HG03280 (cell line): ENCODE measurements around the gene MMP25.
"Not testable (repeated sequence)": the region's sequence is repeated elsewhere in the genome, so short reads cannot be mapped to it uniquely, and the experiment has no call there.

Source experiments
- ATAC-seq: cut with Tn5 transposase; IDR thresholded peaks from one replicate; pipeline ENCODE4 v1.9.1; 2021; ENCODE audit warnings: mild to moderate bottlenecking, moderate library complexity; ENCODE audit not compliant: unreplicated experiment

Gene MMP25

GRCh38 chr16:3029491-3030221, 16.7 kb upstream of the MMP25 start:
- ATAC-seq = no peak

DNA sequence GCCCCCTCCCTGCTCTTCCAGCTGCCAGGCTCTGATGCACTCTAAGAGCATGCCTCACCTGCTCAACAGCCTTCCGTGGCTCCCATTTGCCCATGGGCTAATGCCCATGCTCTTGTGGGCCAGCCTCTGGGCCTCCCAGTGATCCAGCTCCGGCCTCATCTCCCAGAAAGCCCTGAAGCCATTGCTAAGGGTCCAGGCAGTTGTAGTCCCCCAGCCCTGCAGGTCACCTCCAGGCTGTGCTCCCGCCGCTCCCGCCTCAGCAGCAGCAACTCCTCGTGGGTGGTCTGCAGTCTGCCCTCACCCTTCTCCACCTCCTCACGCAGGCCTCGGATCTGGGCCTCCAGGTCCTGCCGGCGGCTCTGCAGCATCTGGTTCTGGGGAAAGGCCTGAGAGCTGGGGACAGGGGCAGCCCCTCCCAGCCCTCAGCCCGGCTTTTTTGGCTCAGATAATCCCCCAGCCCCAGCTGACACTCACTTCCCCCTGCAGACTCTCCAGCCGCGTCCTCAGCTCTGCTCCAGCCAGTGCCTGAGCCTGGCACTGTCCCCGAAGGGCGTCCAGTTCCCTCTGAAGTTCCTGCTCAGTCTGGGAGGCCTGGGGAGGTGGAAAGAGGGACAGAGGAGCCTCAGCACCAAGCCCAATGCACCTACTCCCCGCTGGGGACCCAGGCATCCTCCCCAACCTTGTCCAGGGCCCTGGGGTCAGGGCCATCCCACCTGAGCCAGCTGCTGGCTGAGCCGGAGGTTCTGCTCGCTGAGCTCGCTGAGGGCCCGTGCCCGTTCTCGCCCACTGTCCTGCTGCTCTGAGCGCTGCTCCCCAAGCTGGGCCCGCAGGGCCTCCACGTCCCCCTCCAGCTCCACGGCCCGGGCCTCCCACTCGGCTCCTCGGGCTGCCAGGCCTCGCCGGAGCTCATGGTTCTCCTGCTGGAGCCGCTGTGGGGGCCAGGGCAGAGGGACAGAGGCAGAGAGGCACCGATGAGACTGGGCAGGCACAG, 15.8 kb upstream of the MMP25 start:
- no peak for ATAC-seq

DNA sequence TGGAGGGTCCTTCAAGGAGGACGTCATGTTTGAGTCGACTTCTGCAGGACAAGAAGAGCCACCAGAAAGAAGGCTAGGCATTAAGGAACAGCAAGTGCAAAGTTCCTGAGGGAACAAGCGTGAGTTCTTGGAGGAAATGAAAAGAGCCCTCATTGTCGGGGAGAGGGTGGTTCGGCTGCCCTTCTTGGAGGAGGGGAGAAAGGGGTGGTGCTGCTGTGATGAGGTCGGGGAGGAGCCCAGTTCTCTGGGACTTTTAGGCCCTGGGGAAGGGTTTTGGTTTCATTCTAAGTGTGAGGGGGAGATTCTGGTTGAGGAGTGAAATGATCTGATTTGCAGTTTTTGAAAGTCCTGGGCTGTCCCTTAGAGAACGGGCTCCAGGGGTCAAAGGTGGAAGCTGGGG, 13.7 kb upstream of the MMP25 start:
- ATAC-seq = no peak

DNA sequence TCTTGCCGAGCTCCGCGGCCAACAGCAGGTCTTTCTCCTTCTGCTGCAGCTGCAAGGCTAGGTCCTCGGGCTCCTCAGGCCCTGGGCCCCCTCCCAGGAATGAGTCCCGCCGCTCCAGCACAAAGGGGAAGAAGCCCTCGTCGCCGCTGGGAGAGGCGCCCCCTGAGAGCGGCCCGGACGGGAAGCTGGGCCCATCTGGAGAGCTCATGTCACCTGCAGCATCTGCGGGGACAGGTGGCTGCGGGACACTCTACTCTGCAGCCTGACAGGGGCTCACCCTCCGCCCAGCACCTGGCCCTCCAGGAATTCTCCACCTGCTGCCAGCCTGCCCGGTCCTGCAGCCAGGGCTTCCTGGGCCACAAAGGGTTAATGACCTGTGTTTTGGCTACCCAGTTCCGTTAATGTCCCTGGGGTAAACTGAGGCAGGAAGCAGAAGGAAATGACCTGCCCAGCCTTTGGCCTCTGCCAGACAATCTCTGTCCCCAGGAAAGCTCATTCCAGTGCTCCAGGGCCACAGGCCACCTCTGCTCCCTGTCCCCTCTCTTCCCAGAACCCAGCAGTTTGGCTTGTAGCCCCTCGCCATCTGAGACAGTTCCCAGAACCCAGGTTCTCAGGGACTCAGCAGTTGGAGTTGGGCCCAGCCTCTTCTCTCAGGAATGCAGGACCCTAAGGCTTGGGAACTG, 10.9 kb upstream of the MMP25 start:
- no peak for ATAC-seq

GRCh38 chr16:3035972-3036725, 10.2 kb upstream of the MMP25 start:
- ATAC-seq = no peak

- ATAC-seq = no peak
Measured at GRCh38 chr16:3036726-3037315, 9.5 kb upstream of the MMP25 start, which contains the start of gene BICDL2. Gene BICDL2, minus strand, starts transcription at chr16:3036944. Its CDS starts 1,448 bp downstream, at chr16:3035496.

GRCh38 chr16:3038256-3038655, 8.1 kb upstream of the MMP25 start:
- ATAC-seq = no peak

DNA sequence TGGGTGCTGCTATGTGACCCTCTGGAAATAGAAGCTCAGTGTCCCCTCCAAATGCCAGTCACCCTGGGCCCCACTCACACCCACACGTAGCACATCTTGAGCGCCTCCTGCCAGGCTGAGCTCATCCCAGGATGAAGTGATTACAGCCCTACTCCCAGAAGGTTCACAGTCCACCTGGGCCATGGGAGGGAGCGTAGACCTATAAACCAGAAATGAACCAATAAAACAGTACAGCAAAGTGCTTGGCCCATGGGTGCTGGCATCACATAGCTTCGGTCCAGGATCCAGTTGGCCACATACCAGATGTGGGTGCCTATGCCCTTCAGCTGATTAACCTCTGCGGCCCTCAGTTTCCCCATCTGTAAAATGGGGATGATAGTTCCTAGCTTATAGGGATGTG, 7.5 kb upstream of the MMP25 start:
- no peak for ATAC-seq

DNA sequence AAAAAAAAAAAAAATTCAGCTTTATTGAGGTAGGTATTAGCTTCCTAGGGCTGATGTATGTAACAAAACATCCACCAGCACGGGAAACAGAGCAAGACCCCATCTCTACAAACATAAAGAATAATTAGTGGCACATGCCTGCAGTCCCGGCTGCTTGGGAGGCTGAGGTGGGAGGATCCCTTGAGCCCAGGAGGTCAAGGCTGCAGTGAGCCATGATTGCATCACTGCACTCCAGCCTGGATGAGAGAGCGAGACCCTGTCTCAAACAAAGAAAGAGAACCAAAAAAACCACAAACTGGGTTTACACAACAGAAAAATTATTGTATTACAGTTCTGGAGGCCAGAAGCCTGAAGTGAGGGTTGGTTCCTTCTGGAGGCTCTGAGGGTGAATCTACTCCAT, 4.0 kb upstream of the MMP25 start:
- ATAC-seq = no peak

DNA sequence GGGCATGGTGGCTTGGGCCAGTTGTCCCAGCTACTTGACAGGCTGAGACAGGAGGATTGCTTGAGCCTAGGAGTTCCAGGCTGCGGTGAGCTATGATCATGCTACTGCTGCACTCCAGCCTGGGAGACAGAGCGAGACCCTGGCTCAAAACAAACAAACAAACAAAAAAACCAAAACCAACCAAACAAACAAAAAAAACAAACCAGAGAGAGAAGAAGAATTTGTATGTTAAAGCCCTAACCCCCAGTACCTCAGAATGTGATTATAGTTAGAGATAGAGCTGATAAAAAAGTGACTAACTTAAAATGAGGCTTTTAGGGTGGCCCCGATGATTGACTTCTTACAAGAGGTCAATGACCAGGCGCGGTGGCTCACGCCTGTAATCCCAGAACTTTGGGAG, 1.7 kb upstream of the MMP25 start:
- ATAC-seq = no peak

DNA sequence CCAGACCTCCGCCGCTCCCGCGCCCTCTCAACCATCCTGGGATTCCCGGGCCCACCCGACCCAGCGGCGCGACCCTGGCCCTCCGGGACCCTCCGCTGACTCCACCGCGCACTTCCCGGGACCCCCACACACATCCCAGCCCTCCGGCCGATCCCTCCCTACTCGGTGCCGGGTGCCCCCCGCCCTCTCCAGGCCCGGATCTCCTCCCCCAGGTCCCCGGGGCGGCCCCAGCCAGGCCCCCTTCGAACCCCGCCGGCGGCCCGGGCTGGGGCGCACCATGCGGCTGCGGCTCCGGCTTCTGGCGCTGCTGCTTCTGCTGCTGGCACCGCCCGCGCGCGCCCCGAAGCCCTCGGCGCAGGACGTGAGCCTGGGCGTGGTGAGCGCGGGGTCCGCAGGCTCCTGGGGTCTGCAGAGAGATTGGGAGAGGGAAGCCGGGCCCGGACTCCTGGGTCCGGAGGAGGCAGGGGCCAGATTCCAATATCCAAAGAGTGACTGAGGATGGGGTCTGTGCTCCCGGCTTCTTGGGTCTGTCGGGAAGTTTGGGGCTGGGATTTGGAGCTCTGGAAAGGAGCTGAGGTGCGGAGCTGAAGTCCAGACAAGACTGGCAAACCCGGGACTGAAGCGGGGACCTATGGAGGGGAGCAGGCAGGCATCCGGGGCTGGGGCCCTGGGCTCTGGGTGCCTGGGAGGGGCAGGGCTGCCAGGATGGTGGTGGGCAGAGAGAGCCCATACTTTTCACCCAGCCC, 453 bp downstream of the MMP25 start:
- ATAC-seq = no peak

DNA sequence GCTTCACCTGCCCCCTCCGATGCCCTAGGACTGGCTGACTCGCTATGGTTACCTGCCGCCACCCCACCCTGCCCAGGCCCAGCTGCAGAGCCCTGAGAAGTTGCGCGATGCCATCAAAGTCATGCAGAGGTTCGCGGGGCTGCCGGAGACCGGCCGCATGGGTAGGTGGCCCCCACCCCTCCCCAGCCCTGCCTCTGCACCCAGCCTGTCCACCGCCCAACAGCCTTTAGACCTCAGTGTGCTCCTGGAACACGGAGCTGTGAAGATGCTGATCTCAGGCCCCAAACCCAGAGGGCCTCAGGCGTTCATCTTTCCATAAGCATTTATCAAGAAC, 993 bp downstream of the MMP25 start:
- ATAC-seq = no peak

GRCh38 chr16:3049921-3050481, 3.6 kb downstream of the MMP25 start:
- no peak for ATAC-seq

GRCh38 chr16:3050487-3050886, 4.1 kb downstream of the MMP25 start:
- no peak for ATAC-seq

- ATAC-seq = no peak
Measured at GRCh38 chr16:3051009-3051408, 4.6 kb downstream of the MMP25 start.

- no peak for ATAC-seq
Measured at GRCh38 chr16:3051494-3051893, 5.1 kb downstream of the MMP25 start.

GRCh38 chr16:3052571-3053329, 6.4 kb downstream of the MMP25 start:
- ATAC-seq = not testable (repeated sequence)

- not testable (repeated sequence) for ATAC-seq
Measured at GRCh38 chr16:3053330-3053710, 7.0 kb downstream of the MMP25 start.
